Suprapubic skin (tissue), 3 donors: ENCODE data around the gene TFB2M.

Source experiments
- POLR2A ChIP-seq, 2 donors: fragments of 450-650 bp; IDR thresholded peaks; one replicate each; pipeline ENCODE4 v1.6.1; 2017; ENCODE audit warnings: antibody characterized with exemption in 2 of 2, mild to moderate bottlenecking in 2 of 2, moderate library complexity in 2 of 2
- TF ChIP-seq, protein P1 (sequence below), 2 donors: fragments of 200-600 bp in 1 of 2; fragments of 450-650 bp in 1 of 2; sonication (generic) in 1 of 2; IDR thresholded peaks; one replicate each; pipeline ENCODE4 v1.5.1; 2016 to 2019; ENCODE audit warnings: antibody characterized with exemption in 2 of 2, mild to moderate bottlenecking in 1 of 2, moderate library complexity in 1 of 2

DNA sequence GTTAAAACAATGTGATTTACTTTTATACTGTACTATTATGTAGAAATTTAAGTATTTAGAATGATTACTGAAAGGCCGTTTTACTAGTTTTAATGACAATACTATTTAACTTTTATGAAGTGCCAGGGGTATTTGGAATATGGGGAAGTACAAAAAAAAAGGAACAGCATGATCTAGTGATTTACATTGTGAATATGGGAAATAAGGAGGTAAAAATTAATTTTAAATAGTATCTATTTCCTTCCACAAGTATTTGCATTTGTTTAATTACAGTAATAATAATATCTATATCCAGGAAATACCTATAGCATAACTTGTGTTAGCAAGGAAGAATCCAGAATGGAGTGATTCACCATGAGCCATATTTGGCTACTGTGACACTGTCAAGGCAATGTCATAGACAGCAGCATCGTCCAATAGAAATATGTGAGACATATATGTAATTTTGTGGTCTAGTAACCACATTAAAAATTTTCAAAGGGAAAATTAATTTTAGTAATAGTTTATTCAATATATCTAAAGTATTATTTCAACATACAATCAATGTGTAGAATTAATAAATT lies 22.2 kb upstream of the TFB2M start:
- TF ChIP-seq, protein P1, sequence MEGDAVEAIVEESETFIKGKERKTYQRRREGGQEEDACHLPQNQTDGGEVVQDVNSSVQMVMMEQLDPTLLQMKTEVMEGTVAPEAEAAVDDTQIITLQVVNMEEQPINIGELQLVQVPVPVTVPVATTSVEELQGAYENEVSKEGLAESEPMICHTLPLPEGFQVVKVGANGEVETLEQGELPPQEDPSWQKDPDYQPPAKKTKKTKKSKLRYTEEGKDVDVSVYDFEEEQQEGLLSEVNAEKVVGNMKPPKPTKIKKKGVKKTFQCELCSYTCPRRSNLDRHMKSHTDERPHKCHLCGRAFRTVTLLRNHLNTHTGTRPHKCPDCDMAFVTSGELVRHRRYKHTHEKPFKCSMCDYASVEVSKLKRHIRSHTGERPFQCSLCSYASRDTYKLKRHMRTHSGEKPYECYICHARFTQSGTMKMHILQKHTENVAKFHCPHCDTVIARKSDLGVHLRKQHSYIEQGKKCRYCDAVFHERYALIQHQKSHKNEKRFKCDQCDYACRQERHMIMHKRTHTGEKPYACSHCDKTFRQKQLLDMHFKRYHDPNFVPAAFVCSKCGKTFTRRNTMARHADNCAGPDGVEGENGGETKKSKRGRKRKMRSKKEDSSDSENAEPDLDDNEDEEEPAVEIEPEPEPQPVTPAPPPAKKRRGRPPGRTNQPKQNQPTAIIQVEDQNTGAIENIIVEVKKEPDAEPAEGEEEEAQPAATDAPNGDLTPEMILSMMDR (IDR thresholded peaks at IDR 0.05): no peak
- TF ChIP-seq POLR2A (IDR thresholded peaks at IDR 0.05): no peak
